ENCODE measurements around the gene WNK1.
"Not testable (repeated sequence)": the region's sequence is repeated elsewhere in the genome, so short reads cannot be mapped to it uniquely, and the experiment has no call there.

The WNK1 gene

DNA sequence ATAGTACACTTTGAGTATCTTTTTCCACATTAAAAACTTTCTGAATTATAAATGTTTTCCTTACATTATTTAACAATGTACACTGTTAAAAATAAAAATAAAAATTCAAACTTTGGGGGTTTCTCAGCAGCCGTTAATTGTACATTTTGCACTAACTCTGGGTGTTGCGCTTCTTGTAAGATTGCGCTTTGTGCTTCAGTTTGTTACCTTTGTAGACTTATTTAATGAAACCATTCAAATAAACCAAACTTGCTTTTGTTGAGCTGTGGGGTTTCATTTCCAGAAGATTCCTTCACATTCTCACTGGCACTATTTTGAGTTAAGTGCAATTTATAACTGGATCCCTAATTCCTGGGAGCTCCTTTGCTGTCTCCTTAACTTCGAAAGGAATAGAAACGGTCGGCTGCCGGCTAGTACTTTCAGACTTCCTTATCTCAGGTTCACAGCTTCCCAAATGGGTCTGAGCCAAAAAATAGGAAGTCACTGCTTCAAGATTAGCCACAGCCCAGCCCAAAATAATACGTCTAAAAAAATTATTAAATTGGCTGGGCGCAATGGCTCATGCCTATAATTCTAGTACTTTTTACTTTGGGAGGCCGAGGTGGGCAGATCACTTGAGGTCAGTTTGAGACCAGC is 158.9 kb downstream of the WNK1 start:
- no peak for DNase-seq (ENCODE audit: low read depth in 2 of 2)

DNA sequence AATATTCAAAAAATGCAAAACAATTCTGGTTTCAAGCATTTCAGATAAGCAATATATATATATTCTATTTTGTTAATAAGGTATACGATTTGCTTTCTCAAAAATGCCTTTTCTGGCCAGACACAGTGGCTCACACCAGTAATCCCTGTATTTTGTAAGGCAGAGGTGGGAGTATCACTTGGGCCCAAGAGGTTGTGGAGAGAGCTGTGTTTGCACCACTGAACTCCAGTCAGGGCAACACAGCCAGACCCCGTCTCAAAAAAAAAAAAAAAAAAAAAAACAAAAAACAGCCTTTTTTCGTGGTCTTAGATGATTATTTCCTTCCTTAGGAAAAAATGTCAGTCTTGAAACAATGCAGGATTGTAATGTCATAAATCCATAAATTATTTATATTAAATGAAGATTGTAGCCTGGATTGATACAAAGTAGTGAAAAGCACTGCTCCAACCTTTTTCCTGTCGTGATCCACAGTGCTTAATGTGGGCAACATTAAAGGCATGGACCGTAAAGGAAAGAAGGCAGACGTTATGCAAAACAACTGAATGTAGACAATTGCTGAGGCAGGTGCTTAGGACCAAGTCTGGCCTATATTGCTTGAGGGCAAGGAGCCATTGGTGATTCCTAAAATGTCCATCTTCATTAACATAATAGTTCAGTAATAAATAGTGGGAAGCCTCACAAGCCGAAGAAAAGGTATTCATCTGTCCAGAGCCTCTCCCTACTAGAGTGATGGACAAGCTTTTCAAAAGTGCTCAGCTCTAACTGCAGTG is 160.3 kb downstream of the WNK1 start:
- no peak for DNase-seq (ENCODE audit: low read depth in 2 of 2)

DNA sequence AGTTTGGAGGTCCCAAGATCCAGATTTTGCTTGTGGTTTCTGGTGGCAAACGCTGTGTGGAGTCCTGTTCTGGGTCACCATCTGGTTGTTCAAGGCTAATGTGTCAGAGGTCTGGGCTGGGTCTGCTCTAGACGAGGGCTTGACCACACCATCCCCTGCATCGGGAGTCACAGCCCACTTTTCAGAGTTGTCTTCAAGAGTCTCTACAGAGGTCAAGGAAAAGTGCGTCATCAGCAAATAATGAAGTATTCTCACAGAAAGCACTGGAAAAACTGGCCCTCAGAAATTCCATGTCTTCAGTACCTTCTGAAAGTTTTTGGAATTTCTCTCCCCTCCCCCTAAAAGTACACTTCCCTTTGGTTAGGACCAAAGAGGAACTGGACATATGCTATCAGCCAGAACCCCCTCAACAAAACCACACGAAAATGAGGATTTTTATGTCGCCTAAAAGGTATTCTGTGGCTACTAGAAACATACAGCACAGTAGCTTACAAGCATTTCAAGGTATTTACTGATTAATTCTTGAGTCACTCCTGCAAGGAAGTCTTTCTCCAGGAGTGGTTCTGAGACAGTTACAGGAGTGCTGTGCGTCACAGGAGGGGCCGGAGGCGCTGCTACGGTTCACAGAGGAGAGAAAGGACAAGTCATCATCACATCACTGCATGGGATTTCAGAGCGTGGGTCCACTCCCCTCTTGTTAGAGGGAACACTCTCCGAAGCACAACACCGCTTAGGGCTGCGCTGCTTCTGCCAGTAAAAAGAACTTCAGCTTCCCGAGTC is 161.7 kb downstream of the WNK1 start:
- no peak for DNase-seq (ENCODE audit: low read depth in 2 of 2)

DNA sequence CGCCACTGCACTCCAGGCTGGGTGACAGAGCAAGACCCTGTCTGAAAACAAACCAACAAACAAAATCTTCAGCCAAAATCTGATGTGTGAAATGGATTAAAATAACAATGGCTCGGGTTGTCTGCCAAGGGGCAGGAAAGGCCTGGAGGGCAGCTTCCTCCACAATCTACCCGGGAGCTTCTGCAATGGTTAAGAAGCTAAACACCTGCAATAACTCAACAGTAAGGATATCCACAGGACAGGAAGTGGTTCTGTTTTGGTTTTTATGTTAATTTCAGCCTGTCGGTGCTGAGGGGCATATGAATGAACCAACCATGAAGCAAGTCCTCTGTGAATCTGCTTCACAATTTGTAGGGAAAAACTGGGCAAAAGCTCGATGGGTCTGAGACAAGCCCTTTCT is 162.7 kb downstream of the WNK1 start:
- no peak for DNase-seq (ENCODE audit: low read depth in 2 of 2)

DNA sequence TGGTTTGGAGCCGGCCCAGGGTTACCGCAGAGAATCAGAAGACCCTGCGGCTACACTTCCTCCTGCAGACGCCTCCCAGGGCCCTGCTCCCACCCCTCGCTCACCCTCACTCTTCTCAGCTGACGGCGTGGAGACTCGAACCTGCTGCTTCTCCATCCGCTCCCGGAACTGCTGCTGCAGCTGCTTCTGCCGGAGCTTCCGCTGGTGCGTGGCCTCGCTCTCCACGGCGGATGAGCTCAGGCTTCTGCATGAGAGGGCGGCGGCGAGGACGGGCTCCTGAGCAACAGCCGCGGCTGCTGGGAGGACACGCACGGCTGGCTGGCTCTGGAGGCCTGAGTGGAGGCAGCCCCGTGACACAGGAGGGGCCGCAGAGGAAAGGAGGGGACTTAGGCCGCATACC is 163.9 kb downstream of the WNK1 start:
- DNase-seq (ENCODE audit: low read depth in 2 of 2): no peak

DNA sequence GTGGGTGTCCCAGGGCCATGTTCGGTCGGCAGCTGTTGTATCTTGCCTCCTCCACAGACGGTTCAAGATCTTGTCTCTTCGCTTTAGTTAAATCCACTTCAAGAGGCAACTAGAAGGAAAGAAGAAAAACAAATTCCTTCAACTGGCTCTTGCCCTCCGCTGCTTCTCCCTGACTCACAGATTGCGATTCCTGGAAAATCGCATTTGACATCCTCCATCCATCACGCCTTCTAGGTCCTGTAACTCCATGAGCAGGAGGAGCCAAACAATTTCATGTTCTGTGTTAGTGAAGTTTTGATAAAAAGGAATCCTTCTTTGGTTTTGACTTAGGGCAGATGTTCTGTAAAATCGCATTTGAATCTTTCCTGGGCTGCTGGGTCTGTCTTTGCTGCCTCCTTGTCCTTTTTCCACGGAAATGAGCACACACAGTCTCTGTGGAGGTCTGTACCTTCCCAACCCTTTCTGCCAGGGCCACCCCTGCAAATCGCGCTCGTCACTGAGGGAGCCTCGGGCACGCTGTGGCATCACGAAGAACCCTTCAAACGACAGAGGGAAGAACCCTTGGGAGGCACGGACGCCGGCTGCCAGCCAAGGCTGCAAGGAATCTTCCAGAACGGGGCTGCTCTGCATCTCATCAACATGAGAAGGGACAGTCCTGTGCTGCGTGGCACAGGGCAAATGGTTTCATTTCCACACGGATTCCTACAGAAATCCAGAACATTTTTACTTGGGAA is 164.5 kb downstream of the WNK1 start:
- no peak for DNase-seq (ENCODE audit: low read depth in 2 of 2)

DNA sequence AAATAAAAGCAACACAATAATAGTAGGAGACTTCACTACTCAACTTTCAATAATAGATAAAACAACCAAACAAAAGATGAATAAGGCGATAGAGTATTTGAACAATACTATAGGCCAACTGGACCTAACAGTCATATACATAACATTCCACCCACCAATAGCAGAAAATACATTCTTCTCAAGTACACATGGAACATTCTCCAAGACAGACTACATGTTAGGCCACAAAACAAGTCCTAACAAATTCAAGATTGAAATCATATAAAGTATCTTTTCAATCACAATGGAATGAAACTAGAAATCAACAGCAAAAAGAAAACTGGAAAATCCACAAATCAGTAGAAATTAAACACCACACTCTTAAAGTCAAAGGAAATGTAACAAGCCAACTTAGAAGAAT is 168.3 kb downstream of the WNK1 start:
- DNase-seq (ENCODE audit: low read depth in 2 of 2): no peak

DNA sequence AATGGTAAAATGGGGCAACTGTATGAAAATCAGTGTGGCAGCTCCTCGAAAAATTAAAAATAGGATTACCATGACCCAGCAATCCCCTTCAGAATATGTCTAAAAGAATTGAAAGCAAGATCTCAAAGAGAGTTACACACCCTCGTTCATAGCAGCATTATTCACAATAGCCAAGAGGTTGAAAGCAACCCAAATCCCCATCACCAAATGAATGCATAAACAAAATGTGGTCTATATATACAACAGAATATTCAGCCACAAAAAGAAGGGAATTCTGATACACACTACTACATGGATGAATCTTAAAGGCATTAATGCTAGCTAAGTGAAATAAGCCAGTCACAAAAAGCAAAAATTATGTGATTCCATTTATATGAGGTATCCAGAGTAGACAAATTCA is 169.9 kb downstream of the WNK1 start:
- no peak for DNase-seq (ENCODE audit: low read depth in 2 of 2)

DNA sequence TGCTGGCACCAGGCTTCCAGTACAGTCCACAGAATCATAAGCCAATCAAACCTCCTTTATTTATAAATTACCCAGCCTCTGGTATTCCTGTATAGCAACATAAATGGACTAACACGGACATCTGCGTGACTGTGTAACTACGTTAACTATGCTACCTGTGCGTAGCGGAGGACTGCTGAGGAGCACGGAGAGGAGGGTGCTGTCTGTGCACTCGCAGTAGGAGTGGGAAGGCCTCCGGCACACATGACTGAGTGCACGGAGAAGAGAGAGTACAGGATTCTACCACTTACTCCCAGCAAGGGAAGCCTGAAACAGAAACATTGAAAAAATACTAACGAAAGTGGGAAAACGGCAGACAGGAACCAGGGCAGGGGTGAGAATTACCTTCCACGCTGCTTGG is 174.3 kb downstream of the WNK1 start:
- DNase-seq (ENCODE audit: low read depth in 2 of 2): no peak

DNA sequence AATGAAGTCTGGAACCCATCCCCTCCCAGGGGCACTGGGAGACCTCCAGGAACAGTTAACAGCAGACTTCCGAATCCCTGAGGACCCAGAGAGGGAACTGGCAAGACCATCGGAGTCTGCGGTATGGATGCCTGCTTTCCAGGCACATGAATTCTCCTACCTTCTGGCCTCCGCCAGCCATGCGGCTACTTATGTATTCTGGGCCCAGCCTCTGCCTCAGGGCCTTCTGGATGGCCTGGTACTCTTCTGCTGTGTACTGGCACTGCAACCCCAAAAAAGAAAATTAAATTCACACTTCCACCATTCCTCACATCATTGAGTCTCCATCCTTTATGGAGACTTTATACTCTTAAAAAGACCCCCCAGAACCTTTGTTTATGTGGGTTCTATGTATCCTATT is 178.7 kb downstream of the WNK1 start:
- DNase-seq (ENCODE audit: low read depth in 2 of 2): no peak

DNA sequence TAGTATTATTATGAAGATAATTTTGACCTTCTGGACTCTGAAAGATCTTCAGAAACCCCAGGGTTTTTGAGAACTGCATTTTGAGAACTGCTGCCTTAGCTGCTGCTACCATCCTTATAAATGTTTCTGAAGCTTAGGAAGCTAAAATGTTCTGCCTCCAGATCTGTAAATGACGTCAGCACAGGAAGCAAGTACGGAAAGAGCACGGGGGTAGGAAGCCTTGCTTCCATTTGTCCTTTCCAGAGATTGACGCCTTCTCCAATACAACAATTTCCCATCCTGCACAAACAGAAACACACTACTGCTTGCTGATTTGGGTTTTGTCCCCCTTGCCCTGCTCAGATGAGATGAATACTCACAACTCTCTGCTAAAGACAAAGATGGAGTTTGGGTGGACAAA is 179.2 kb downstream of the WNK1 start:
- no peak for DNase-seq (ENCODE audit: low read depth in 2 of 2)

DNA sequence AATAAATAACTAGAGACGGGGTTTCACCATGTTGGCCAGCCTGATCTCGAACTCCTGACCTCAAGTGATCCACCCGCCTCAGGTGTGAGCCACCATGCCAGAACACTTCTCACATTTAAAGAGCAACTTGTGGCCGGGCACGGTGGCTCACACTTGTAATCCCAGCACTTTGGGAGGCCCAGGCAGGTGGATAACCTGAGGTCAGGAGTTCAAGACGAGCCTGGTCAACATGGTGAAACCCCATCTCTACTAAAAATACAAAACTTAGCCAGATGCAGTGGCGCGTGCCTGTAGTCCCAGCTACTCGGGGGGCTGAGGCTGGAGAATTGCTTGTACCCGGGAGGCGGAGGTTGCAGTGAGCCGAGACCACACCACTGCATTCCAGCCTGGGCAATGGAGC is 183.5 kb downstream of the WNK1 start:
- DNase-seq (ENCODE audit: low read depth in 2 of 2): not testable (repeated sequence)

DNA sequence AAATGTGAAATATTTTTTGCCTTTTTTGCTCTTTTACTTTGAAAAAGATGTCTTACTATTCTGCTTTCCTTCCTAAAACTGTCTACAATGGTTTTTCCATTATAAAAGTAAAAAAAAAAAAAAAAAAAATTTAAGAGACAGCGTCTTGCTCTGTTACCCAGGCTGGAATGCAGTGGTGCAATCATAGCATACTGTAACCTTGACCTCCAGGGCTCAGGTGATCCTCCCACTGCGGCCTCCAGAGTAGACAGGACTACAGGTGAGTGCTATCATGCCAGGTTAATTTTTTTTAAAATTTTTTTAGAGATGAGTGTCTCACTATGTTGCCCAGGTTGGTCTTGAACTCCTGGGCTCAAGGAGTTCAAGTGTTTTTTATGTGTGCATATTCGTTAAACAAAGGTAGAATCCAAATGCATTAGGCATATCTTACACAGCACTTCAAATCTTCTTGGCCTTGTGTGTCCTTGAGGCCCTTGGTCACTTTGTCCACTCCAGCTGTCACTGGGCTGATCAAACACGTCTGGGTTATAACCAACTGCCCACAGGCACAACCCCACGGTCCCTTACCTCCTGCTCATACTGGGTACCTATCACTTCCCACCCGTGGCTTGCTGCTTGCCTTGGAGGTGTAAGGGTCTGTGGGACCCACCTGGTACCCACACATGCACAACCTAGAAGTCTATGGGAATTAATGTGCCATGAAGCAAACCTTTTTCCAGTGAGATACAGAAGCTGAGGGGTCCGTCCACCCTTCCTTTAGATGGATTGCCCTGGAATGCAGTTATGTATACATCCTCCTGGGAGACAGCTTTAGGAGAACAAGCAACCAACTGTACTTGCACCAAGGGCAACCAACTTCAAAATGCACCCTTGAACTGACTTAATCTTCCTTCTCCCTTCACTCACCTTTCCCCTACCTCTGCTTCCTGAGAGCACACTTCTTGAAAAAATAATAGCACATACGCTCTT is 184.3 kb downstream of the WNK1 start:
- DNase-seq (ENCODE audit: low read depth in 2 of 2): no peak

DNA sequence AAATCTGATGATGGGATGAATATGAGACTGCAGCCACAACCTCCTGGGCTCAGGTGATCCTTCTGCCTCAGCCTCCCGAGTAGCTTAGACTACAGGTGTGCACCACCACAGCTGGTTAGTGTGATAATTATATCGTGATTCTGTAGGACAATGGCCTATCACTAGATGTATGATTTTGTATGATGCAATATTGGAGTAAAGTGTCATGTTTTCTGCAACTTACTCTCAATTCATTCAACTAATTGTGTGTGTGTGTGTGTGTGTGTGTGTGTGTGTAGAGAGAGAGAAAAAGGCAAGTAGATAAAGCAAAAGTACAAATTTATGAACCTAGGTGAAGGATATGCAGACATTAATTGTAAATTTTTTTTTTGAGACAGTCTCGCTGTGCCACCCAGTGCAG is 186.4 kb downstream of the WNK1 start:
- DNase-seq (ENCODE audit: low read depth in 2 of 2): no peak

DNA sequence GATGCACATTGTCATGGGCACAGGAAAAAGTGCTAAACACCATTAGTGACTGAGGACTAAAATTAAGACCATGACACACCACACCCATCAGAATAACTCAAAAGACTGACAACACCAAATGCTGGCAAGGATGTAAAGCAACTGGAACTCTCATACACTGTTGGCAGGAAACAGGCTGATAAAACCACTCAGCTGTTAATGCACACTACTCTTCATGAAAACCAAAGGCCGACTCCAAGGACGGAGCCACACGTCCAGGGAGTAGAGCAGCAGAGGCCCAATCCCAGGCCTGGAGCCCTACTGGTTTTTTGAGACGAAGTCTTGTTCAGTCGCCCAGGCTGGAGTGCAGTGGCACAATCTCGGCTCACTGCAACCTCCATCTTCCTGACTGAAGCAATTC is 190.7 kb downstream of the WNK1 start:
- DNase-seq (ENCODE audit: low read depth in 2 of 2): no peak

DNA sequence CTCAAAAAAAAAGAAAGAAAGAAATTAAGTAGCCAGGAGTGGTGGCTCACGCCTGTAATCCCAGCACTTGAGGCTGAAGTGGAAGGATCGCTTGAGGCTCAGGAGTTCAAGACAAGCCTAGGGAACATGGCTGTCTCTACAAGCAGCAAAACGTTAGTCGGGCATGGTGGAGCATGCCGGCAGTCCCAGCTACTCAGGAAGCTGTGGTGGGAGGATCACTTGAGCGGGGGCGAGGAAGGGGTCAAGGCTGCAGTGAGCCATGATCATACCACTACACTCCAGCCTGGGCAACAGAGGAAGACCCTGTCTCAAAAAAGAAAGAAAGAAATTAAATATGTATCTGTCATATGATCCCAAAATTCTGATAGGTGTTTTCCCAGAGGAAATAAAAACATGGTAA is 191.8 kb downstream of the WNK1 start:
- no peak for DNase-seq (ENCODE audit: low read depth in 2 of 2)

DNA sequence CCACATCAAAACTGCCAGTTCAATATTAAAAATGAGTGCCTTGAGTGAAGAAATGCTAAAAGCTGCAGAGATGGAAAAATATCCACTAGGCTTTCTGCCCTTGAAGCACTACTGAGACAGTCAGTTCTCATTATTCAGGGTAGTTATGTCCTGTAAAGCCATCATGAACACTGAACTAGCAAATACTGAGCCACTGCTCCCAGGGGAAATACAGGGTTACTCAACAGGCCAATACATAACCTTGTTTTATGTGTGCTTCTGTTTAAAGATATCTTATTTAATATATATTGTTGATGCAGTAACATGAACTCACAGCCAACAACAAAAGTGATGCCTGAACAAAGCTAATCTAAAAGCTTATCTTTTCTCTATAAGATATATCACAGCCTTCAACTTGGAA is 193.8 kb downstream of the WNK1 start:
- no peak for DNase-seq (ENCODE audit: low read depth in 2 of 2)

DNA sequence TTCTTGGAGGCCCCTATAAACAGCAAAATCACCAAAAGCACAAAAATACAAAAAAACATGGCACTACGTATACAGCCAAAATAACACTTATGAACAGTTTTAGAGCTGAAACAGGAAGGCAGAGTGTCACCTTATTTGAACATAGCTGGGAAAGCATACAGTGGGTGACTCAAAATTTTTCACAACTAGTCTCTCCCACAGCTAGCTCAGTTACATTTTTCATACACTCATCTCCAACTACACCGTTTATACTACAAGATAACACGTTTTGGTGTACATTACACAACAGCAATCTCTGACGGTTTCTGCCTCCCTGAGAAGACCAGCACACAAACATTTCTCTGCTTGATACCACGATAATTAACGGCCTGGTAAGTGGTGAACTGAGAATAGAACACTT is 194.3 kb downstream of the WNK1 start:
- no peak for DNase-seq (ENCODE audit: low read depth in 2 of 2)

DNA sequence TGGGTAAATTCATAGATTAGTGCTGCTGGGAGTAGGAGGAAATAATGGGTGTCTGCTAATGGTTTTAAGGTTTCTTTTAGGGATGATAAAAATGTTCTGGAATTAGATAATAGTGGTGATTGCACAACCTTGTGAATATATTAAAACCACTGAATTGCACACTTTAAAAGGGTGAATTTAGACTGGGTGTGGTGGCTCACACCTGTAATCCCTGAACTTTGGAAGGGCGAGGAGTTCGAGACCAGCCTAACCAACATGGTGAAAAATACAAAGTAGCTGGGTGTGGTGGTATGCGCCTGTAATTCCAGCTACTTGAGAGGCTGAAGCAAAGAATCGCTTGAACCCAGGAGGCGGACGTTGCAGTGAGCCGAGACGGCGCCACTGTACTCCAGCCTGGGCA is 195.9 kb downstream of the WNK1 start:
- no peak for DNase-seq (ENCODE audit: low read depth in 2 of 2)

DNA sequence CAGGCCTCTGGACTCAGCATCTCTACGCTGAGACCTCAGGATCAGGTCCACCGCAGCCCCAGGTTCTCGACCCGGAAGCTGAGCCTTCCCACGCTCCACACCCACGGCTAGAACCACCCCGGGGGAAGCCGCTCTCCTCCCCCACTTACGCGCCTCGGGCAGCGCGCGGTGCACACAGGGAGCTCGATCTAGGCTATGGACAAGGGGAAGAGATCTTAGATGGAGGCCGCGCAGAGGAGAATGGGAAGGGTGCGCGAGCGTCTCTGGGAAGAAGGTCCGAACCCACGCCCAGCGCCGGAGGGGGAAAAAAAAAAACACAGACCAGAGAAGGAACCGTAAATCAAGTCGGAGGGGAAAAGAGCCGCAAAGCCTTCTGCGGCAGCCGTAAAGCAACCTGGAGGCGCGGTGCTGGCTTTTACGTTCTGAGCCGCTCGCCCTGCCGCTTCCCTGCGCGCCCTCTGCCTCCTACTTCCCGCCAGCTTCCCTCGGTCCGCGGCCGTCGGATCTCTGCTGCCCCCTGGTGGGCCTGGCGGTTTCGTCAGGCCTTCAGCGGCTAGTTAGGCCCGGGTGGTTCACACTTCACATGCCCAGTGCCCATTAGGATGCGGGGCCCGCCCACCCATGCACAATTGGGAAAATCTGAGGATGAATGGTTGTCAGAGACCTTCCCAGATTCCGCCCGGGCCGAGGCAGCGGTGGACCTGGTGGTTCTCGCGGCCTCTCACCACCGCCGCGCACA is 197.2 kb downstream of the WNK1 start, which contains the start of gene RAD52:
Gene RAD52, minus strand, starts transcription at position 242 of the 739 bp plus-strand sequence. CDS start 16,636 bp downstream, outside the sequence.
- peak; percentile 93 to 95 for DNase-seq (ENCODE audit: low read depth in 2 of 2)

Data from stimulated activated CD8-positive, alpha-beta memory T cell treated with anti-CD3 and anti-CD28 coated beads, Interleukin-2, amount 100 ng/mL, for 1 hour (primary cell).